AG09309 (cell line): ENCODE results near the gene FCGBP.

Experiments
- DNase-seq: peaks from one replicate; pipeline ENCODE4 v3.0.0-alpha.2; 2010; ENCODE audit warnings: low read depth
- H3K4me3 ChIP-seq: 2 replicates; pipeline ENCODE4 v1.5.1; 2011; ENCODE audit warnings: mild to moderate bottlenecking, low read depth, low read length, moderate library complexity; ENCODE audit not compliant: control insufficient read depth
- TF ChIP-seq, protein P1 (sequence below): IDR thresholded peaks from 2 replicates; pipeline ENCODE4 v1.5.1; 2011; ENCODE audit warnings: mild to moderate bottlenecking, low read depth, low read length, inconsistent platforms; ENCODE audit not compliant: insufficient read depth, control insufficient read depth; ENCODE audit errors: missing control alignments

The FCGBP gene

DNA sequence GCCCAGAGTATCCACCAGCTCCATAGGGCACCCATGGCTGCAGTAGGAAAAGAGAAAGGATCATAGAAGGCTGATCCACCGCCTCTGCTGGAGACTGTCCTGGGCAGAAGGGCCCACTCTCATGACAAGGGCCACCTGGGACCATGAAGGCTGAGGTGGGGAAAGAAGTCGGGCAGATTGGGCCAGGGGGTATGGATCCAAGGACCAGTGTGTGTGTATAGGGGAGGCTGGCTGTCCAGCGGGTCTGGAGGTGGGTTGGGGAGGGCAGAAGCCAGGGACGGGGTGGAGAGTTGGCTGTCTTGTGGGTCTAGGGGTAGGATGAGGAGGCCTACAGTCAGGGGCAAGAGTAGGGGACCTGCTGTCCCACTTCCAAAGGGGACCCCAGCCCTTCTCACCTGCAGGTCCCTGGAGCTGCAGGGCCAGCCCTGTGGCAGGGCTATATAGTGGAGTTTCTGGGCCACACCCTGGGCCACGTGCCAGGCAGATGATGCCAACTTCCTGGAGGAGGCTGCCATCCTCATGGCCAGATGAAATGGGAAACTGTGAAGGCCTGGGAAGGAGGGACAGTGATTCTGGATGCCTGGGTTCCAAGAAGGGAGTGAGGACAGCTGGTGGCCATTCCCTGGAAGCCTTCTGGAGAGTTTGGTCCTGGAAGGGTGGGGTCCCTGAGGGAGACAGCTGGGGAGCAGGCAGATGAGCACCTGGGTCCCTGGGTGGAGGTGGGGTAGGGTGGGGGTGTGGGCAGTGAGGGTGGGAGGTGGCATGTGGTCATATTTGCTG, at the start of gene FCGBP:
FCGBP (minus strand) TSS at position 51 of the 780 bp plus-strand sequence.
- no peak for DNase-seq
- TF ChIP-seq, protein P1, sequence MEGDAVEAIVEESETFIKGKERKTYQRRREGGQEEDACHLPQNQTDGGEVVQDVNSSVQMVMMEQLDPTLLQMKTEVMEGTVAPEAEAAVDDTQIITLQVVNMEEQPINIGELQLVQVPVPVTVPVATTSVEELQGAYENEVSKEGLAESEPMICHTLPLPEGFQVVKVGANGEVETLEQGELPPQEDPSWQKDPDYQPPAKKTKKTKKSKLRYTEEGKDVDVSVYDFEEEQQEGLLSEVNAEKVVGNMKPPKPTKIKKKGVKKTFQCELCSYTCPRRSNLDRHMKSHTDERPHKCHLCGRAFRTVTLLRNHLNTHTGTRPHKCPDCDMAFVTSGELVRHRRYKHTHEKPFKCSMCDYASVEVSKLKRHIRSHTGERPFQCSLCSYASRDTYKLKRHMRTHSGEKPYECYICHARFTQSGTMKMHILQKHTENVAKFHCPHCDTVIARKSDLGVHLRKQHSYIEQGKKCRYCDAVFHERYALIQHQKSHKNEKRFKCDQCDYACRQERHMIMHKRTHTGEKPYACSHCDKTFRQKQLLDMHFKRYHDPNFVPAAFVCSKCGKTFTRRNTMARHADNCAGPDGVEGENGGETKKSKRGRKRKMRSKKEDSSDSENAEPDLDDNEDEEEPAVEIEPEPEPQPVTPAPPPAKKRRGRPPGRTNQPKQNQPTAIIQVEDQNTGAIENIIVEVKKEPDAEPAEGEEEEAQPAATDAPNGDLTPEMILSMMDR, result no peak
- no peak within 1 kb of the TSS for H3K4me3 ChIP-seq

- TF ChIP-seq, protein P1, result no peak
- H3K4me3 ChIP-seq, result no peak overlapping the region
These were observed 49.4 kb upstream of the FCGBP start for GRCh38 chr19:39983695-39984300.

GRCh38 chr19:39982883-39983282, 48.4 kb upstream of the FCGBP start:
- TF ChIP-seq, protein P1, result no peak
- H3K4me3 ChIP-seq, result no peak overlapping the region
- no peak for DNase-seq

More at GRCh38 chr19:39983695-39984300, 49.4 kb upstream of the FCGBP start:
- no peak for DNase-seq

DNA sequence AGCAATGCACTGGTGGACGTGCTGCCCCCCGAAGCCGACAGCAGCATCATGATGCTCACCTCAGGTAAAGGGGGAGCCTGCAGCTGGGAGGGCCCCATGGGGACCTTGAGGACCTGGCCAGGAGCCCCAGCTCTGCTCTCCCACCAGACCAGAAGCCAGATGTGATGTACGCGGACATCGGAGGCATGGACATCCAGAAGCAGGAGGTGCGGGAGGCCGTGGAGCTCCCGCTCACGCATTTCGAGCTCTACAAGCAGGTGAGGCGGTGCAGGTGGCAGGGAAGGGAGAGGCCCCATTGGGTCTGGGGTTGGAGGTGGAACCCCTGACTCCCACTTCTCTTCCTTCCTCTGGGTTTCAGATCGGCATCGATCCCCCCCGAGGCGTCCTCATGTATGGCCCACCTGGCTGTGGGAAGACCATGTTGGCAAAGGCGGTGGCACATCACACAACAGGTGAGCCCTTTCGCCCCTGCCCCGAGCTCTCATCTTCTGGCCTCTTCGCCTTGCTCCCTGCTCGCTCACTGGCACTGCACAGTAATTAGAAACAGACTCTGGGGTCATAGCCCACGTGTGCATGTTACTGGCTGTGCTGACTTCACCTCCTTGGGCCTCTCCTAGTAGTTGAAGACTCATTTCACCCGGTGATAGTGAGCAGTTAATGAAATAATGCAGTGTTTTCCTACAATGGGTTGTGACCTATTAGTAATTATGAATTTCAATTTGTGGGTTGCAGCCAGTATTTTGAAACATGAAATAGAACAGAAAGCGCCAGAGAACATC, 40.1 kb upstream of the FCGBP start:
- no peak overlapping the region for H3K4me3 ChIP-seq
- DNase-seq, result no peak
- TF ChIP-seq, protein P1, result no peak

GRCh38 chr19:39971380-39972035, 37.1 kb upstream of the FCGBP start:
- H3K4me3 ChIP-seq, result peak overlapping the region; percentile 88
- TF ChIP-seq, protein P1, result no peak
- DNase-seq, result no peak
